Stimulated activated CD4-positive, alpha-beta T cell treated with anti-CD3 and anti-CD28 coated beads, Interleukin-15, amount 100 ng/mL, for 48 hours (primary cell): ENCODE data around the gene KCNIP1.

Source experiments
- DNase-seq, 2 donors: peaks; one replicate each; pipeline ENCODE4 v3.0.0-alpha.2; 2020; ENCODE audit warnings: low read depth in 2 of 2

KCNIP1 gene

DNA sequence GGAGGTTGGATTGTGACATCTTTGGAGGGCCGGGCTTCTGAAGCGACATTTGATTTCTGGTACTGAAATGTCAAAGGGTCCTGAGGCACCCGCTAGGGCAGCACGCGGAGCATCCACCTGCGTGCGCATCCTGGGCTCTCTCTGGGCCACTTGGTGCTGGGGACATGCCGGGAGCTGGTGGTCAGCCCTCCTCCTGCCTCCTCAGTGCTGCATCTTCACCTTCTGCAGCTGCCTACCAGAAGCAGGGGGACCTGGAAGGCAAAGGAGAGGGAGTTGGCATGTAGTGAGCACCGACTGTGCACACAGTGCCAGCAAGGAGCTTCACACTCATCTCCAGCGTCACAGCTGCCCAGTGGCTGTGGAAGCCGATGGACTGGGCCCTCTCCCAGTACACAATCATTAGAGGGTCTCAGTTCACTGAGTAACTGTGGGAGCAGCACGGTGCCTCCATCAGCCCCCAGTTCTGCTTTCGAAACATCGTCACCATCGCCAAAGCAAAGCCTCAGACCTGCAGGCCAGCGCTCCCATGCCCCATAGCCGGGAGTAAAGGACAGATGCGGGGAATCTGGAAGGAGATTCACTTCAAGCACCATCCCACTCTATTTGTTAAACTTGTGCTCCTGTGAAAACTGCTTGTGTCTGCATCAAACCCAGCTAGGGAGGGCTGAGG is 138.4 kb downstream of the KCNIP1 start:
- no peak for DNase-seq

DNA sequence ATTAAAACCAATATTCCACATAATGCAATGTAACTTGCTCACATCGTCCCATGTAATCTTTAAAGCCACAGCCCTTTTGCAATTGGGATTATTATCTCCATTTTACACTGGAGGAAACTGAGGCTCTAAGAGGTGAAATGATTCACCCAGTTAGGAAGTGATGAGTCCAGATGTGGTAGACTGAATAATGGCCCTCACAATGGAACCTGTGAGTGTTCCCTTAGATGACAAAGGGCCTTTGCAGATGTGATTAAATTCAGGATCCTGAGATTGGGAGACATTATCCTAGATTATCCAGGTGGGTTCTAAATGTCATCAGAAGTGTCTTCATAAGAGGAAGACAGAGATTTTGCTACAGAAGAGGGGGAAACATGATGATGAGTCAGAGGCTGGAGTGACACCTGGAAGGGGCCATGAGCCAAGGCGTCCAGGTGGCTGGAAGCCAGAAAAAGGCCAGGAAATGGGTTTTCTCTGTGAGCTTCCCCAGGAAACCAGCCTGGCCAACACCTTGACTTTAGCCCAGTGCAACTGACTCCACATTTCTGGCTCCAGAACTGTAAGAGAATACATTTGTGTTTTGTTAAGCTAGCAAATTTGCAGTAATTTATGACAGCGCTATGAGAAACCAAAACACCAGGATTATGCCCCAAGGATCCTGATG is 139.1 kb downstream of the KCNIP1 start:
- no peak for DNase-seq

DNA sequence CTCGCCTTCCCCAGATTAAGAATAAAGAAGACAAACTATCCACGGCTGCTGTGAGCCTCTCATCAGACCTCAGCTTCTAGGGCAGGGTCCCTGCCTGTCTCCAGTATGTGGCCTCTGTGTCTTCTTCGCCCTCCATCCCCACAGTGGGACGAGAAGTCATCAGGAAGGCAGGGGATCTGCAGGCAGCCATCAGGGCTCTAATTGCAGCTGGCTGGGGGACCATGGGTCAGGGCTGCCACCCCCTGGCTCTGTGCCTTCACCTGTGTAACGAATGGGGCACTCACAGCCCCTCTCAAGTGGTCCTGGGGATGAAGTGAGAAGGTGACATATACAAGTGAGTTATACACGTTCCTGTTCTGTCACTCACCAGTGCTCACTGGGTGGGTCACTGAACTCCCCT is 139.8 kb downstream of the KCNIP1 start:
- no peak for DNase-seq

DNA sequence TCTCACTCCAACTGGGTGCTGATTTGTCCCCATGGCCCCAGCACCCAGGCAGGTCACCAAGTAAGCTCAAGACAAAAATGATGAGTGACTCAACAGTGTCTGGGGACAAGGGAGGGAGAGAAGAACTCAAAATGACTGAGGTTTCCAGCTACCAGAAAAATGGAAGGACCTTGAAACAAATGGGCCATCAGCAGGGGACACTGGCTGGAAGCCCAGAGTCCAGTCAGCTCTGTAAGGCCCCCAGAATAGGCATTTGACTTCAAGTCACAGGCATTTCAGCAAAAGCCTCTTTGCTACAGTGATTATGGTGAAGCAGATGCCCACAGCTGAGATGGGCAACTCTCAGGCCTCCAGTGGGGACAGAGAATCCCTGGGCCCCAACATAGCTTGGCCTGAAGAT is 140.7 kb downstream of the KCNIP1 start:
- no peak for DNase-seq

DNA sequence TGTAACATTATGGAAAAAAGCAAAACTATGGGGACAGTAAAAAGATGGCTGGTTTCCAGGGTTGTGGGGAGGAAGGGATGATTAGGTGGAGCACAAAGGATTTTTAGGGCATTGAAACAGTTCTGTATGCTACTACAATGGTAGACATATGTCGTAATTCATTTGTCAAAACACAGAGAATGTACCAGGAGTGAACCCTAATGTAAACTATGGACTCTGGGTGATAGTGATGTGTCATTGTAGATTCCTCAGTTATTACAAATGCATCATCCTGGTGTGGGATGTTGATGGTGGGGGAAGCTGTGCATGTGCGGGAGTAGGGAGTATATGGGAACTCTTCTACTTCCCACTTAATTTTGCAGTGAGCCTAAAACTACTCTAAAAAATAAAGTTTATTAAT is 144.7 kb downstream of the KCNIP1 start:
- no peak for DNase-seq

DNA sequence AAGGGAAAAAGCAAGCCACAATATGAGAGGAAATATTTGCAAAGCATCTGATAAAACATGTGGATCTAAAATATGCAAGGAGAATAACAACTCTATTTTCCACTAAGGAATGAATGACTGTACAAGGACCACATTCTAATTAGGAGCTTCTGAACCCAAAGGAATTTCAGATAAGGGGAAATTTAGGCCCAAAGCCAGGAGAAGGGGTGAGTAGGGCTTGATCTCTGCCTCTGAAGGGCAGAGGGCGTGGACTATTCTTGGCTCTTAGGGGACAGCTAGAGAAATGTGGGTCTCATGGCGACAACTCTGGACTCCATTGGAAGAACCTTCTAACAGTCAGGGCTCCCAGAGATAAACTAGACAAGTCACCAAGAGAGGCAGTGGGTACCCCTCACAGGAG is 147.0 kb downstream of the KCNIP1 start:
- no peak for DNase-seq

DNA sequence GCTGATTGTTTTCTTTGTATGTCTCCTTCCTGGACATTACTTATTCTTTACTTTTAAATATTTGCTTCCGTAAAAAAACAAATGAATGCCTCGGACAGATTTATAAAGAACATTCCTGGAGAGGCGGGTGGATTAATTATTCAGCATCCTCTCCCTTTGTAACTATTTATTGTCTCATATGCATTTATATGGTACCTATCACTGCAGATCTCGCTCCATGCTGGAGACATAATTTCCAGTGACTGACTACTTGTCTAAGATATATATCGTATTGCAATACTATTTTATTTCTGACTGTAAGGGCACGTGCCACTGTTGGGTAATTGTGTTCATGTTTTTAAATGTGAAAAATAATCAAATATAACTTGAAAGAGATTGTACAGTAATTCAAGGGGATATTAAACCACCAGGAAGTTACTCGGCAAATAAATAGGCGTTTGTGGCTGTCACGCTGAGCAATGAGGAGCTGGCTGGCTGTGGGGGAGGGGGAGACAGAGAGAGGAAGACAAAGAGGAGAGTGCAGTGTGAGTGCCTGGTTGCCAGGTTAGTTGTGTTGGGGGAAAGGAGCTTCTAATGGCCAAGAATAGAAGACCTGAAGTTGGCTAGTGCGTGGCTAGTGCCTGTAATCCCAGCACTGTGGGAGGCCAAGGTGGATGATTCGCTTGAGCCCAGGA is 147.9 kb downstream of the KCNIP1 start:
- no peak for DNase-seq

DNA sequence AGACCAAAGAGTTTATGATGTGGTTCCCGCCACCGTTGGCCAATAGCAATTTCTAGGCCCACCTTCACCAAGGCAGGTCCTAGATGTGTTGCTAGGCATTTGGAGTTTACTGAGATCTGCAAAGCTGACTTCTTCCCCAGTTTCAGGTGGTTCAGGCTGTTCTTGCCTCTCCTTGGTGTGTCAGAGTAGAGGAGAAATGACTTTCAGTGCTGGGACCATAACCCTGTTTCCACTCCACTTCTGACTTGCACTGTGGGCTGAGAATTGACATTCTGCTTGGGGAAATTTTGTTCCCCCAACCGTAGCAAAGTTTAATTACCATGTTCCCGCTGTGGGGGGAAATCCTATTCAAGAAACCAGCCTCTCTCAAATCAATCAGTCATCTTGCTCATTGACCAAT is 151.7 kb downstream of the KCNIP1 start:
- DNase-seq = no peak

DNA sequence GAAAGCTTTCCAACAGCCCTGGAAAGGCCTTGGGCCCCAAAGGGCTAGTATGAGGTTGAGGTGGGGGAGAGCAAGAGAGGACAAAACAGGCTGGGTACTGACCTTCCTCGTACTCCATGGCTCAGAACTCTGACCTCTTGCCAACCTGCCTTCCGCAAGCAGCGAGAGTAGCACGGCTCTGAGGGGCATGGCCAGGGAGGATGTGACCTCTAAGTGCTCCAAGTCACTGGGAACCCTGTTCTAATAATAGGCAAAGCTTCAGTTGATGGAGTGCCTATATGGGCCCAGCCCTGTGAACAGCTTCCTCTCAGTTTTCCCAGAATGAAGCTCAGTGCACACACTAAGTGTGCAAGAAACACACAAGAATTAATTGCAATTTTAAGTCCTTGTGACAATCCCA is 152.1 kb downstream of the KCNIP1 start:
- DNase-seq = no peak

DNA sequence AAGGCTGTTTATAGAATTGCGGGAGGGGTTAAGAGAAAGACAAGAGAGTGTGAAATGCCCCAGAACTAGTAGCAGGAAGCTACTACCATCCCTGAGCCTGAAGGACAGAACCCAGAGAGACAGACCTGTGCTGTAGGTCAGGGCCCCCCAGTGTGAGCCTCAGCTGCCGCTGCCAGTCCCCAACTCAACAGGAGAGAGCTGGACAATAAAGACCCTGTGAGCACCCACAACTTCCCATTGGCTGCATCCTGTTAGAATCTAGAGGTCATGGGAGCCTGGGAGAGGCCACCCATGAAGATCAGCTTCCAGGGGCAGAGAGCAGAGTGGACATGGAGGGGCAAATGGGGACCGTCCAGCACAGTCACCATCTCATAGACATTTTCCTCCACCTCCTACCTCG is 152.5 kb downstream of the KCNIP1 start:
- DNase-seq = no peak

DNA sequence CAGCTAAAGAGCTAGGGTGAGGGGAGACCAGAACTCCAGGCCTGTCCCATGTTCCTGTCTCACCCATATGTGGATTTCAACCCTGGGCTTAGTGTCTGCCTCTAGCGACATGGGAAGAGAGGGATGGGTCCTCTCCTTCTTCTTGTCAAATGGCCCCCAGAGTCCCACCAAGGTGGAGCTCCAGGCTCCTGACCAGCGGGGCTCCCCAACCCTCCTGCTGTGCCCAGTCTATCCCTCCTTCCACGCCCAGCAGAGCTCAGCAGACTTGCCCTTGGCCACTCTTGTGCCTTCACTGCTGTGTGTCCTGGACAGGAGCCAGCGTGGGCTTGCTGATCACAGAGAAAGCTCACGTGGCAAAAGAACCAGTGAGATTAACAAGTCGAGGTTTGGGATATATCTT is 156.7 kb downstream of the KCNIP1 start:
- DNase-seq = no peak

DNA sequence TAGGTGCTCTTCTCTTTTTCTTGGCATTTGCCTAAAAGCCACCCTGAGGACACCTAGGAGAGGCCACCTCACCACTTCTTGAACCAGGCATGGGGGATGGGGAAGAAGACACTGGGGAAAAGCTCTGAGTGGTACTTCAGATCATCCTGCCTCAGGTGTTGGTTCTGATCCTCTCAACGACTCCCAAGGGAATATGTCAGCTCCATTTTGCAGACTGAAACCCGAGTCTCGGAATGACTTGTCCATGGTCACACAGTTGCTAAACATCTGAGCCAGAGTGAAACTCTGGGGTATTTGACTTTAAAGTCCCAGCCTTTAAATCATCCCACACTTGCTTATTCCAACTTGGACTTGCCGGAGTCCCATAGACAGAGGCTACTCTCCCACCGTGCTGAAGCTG is 159.1 kb downstream of the KCNIP1 start:
- no peak for DNase-seq

DNA sequence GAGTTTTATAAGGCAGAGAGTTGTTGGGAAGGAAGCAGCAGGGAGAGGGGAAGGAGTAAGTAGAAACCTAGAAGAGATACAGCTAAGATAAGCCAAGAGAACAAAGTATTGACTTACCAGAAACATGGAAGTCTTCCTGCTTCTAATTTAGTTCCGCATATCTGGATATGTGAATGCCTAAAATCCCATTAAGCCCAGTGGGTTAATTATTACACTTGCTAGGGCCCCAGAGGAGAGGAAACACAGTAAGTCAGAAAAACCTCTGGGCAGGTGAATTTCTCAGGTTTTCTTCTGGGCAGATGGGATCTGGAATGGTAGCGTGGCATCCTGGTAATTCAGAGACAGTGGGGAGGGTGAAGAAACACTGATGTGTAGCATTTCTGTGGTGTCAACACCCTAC is 175.0 kb downstream of the KCNIP1 start:
- no peak for DNase-seq

DNA sequence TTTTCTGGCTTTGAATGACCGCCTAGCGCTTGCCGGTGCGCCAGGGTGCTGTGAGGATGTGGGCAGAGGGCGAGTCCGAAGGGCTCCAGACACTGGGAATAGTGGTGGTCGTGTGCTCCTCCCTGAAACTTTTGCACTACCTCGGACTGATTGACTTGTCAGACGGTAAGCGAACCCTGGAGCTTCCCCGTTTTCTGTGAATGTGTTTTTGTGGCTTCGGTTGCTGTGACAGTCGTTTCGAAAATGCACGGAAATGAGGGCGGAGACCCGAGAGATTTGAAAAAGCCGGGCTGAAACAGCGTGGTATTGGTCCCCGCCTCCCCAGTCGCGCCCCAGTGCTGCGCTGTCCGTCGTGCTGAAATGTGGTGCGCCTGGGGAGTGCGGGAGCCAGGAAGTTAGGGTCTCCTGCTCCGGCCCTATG is 177.2 kb downstream of the KCNIP1 start:
- peak; percentile 22 to 23 for DNase-seq

DNA sequence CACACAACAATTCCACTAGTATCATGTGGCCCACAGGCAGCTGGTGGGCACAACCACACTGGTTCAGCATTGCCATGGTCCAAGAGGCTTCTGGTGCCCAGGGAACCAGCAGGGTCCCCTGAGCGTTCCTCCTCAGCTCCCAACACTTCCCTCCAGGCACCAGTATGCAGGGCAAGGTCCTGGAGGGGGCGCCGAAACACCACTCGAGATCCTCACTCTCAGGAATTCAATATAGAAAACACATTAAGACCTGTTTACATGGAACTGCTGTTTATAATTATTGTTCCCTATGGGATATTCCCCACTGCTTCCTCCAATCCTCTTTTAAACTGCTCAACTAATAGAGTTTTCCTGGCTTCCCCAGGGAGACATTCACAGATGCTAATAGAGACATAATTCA is 187.8 kb downstream of the KCNIP1 start:
- no peak for DNase-seq

DNA sequence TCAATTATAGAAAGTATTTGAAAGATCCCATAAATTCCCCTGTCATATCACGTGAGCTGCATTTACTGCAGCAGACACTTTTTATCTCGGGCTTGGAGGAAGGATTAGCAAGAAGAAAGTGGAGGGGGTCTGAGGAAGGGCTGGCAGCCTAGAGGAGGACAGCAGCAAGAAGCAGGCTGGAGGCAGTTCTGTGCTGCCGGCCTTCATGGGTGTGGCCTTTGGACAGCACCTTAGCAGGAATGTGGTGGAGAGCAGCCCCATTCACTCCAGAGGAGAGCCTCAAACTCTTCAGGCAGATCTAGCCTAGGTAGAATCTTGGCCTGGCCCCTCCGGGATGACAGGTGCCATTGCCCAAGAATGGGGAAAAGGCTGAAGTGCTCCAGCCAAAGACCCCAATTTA is 189.9 kb downstream of the KCNIP1 start:
- DNase-seq = no peak

DNA sequence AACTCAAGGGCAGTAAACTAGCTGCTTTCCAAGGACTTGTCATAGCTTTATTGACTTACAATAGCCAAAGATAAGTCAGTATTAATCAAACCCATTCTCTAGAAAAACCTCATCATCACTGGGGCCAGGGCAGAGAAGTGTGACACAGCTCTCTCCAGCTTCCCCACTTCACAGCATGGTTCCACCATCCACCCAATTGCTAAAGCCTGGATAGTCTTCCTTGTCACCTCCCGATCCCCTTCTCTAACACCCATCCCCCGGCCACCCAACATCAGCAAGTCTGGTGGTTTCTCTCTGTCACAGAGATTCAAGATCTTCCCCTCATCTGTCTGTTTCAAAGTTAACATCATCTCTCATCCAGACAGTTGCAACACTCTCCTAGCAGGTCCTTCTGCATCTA is 191.1 kb downstream of the KCNIP1 start:
- no peak for DNase-seq

DNA sequence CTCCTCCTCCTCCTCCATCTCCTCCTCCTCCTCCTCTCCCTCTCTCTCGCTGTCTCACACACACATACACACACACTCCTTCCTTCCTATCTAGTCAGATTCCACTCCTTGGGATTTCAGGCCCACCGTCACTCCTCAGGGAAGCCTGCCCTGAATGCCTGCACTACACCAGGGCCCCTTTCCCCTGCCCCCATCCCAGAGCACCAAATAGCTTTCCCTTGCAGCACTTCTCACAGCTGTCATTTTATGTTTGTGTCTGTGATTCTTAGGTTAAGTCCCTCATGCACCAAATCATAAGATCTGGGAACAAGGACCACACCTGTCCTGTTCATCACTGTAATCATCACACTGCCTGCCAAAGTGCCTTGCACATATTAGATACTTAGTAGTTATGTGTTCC is 193.2 kb downstream of the KCNIP1 start:
- no peak for DNase-seq

DNA sequence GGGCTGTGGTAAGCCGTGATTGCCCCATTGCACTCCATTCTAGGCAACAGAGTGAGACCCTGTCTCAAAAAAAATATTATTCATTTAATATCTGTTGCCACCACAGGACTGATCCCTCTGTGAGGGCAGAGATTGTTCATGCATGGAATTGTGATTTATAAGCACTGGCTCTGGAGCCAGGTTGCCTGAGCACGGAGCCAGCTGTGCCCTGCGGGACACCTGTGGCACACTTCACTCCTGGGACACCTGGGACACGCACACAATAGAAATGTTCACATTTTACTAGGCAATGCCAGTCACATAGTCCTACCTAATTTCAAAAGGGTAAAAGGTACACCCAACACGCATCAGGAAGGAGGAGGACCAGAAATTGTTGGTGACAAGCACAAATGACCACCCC is 196.7 kb downstream of the KCNIP1 start:
- DNase-seq = no peak

DNA sequence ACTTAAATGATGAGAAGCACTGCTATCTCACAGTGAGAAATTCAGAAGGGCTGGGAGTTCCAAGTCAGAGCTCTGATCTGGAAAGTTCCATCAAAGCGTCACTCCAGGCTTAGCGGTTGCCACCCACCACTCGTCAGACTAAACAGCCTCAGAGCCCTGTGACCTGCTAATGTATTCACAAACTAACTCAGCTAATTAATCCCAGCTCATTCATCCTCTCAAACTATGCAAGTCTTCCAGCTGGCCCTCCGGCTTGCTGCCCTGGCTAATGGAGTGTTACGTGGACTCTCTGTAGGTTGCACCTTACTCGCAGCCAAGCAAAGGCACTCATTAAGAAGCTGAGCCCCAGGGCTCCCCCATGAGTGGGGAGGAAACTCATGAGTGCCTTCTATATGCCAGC is 197.5 kb downstream of the KCNIP1 start:
- DNase-seq = no peak

DNA sequence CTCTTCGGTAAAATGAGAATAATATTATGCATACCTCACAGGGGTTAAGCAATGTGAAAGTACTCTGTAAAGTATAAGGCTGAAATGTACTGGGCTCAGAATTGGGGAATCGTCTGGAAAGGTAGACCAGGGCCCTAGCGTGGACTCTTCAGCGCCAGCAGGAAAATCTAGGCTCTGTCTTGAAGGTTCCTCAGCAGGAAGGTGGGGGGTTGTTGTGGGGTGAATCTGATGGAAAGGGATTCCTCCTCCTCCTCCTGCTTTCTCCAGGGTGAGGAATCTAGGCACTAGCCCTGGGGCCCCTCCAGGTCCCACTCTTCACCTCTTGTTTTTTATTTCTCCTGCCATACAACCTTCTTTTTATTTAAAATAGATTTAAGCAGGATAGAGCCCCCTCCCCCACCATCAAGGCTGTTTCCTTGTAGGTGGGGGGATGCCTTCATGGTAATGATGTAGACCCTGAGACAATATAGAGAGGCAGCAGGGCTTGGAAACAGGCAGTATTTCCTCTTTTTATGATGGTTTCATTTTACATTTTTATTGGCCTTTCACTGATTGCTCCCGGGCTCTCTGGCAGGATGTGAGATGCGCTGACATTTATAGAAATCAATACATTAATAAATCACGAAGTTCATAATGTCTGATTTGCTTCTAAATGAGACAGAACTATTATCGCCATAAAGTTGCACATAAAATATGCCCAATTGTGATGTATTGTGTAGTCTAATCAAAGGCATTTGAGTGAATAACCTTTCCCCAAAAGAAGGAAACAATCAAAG is 200.8 kb downstream of the KCNIP1 start:
- DNase-seq = no peak

DNA sequence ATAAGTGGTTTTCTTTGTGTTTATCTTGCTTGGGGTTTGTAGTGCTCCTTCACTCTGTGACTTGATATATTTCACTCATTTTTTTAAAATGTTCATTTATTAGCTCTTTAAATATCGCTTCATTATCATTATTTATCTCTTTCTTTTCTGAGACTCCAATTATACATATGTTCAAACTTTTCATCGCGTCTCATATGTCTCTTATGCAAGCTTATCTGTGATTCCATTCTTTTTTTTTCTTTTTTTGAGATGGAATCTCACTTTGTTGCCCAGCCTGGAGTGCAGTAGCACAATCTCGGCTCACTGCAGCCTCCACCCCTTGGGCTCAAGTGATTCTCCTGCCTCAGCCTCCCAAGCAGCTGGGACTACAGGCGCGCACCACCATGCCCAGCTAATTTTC is 205.8 kb downstream of the KCNIP1 start:
- DNase-seq = no peak

DNA sequence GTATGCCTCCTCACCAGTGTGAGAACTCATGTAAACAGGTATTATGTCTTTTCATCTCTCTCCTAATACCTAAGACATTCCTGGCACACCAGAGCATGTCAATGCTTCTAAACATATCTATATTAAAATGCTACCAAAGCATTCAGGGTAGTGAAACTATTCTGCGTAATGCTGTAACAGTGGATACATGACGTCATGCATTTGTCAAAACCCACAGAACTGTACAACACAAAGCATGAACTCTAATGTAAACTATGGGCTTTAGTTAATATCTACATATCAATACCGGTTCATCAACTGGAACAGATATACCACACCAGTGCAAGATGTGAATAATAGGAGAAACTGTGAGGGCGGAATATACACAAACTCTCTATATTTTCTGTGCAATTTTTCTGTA is 207.5 kb downstream of the KCNIP1 start:
- no peak for DNase-seq
